Measurements from ENCODE around the gene SSH2.

GRCh38 chr17:29613856-29614255 lies 316.2 kb downstream of the SSH2 start:
- TF ChIP-seq CREB5 (CRISPR knock-in tag; IDR thresholded peaks at IDR 0.05; ENCODE audit: low read depth) (no peak), ISL1 (CRISPR knock-in tag; IDR thresholded peaks at IDR 0.05) (no peak), ZFP3 (CRISPR knock-in tag; IDR thresholded peaks at IDR 0.05) (no peak), PATZ1 (CRISPR knock-in tag; IDR thresholded peaks at IDR 0.05; ENCODE audit: borderline replicate concordance) (no peak), ZNF565 (CRISPR knock-in tag; conservative IDR thresholded peaks at IDR 0.05; ENCODE audit: low read depth) (no peak), ZC3H10 (CRISPR knock-in tag; IDR thresholded peaks at IDR 0.05) (no peak), OSR1 (CRISPR knock-in tag; IDR thresholded peaks at IDR 0.05) (no peak)
